D341Med (cell line): ENCODE measurements around the gene ZBTB20.

Source experiments
- DNase-seq: peaks from one replicate; pipeline ENCODE4 v3.0.0; 2012; ENCODE audit warnings: low spot score

ZBTB20 gene

GRCh38 chr3:114364806-114365654 is 782.1 kb downstream of the ZBTB20 start:
- DNase-seq = no peak

- no peak for DNase-seq
These were observed 783.4 kb downstream of the ZBTB20 start for GRCh38 chr3:114363554-114364202.

GRCh38 chr3:114362815-114363214 is 784.3 kb downstream of the ZBTB20 start:
- DNase-seq = no peak

- no peak for DNase-seq
These were observed 785.7 kb downstream of the ZBTB20 start for GRCh38 chr3:114361391-114361790.

- no peak for DNase-seq
These were observed 790.6 kb downstream of the ZBTB20 start for GRCh38 chr3:114356525-114356924.

GRCh38 chr3:114356066-114356465 is 791.0 kb downstream of the ZBTB20 start:
- no peak for DNase-seq

GRCh38 chr3:114355653-114356052 is 791.4 kb downstream of the ZBTB20 start:
- no peak for DNase-seq

GRCh38 chr3:114351822-114352145 is 795.3 kb downstream of the ZBTB20 start:
- no peak for DNase-seq

- no peak for DNase-seq
These were observed 795.8 kb downstream of the ZBTB20 start for GRCh38 chr3:114351123-114351821.

- no peak for DNase-seq
These were observed 796.4 kb downstream of the ZBTB20 start for GRCh38 chr3:114350690-114351089.

GRCh38 chr3:114350271-114350670 is 796.8 kb downstream of the ZBTB20 start:
- no peak for DNase-seq

GRCh38 chr3:114344492-114344891 is 802.6 kb downstream of the ZBTB20 start:
- DNase-seq = no peak

- no peak for DNase-seq
These were observed 808.3 kb downstream of the ZBTB20 start for GRCh38 chr3:114338651-114339357.

- DNase-seq = no peak
These were observed 810.2 kb downstream of the ZBTB20 start for GRCh38 chr3:114336857-114337256.

- no peak for DNase-seq
These were observed 810.9 kb downstream of the ZBTB20 start for GRCh38 chr3:114336122-114336697.

GRCh38 chr3:114333923-114334240 is 813.2 kb downstream of the ZBTB20 start:
- DNase-seq = no peak

- no peak for DNase-seq
These were observed 813.7 kb downstream of the ZBTB20 start for GRCh38 chr3:114333180-114333922.

GRCh38 chr3:114332342-114333179 is 814.5 kb downstream of the ZBTB20 start:
- DNase-seq = no peak

GRCh38 chr3:114331710-114332109 is 815.4 kb downstream of the ZBTB20 start:
- DNase-seq = no peak

GRCh38 chr3:114331007-114331406 is 816.1 kb downstream of the ZBTB20 start:
- no peak for DNase-seq

- no peak for DNase-seq
These were observed 817.3 kb downstream of the ZBTB20 start for GRCh38 chr3:114329823-114330222.
